HCT116 (cell line): Measurements from ENCODE around the gene PSMC3. TPM values are rescaled to one million over a fixed set of nuclear protein-coding genes. Genes with fewer than 3 reads are reported as not detected.

ENCODE experiments used
- ATAC-seq: fragments of 200-7000 bp; cut with Tn5 transposase; 2 replicates; pipeline ENCODE4 v1.9.1; 2020; ENCODE audit warnings: mild to moderate bottlenecking, moderate library complexity
- BruUV-seq: library from RNA; stranded (reverse); fragments of 400-500 nt; replicated peaks from 2 replicates; lab custom pipeline; 2021; lab: Mats Ljungman, UMichigan
- CTCF ChIA-PET: fragments of 300-600 bp; sonication (Branson Sonifier 250); formaldehyde crosslinking; loops from one replicate; lab custom pipeline; 2021; ENCODE audit warnings: antibody characterized with exemption; lab: Charles Lee
- POLR2A ChIA-PET: fragments of 300-600, 350-600 bp; sonication (Branson Sonifier 250); formaldehyde crosslinking; loops from one replicate; lab custom pipeline; 2021; ENCODE audit warnings: antibody characterized with exemption; lab: Charles Lee
- RAD21 ChIA-PET, 2 experiments: fragments of 300-600 bp; sonication (Branson Sonifier 250); formaldehyde crosslinking; loops; one replicate each; lab custom pipeline; 2023; ENCODE audit warnings: low total read pairs in 2 of 2; ENCODE audit not compliant: uncharacterized antibody in 2 of 2, unreplicated experiment in 2 of 2, low non-redundant PET in 1 of 2; lab: Charles Lee
- DNase-seq: peaks from one replicate; pipeline ENCODE4 v3.0.0-alpha.2; 2010; ENCODE audit warnings: low read depth, low spot score
- H2AFZ ChIP-seq: fragments of 200-600 bp; shearing (Covaris generic), sonication (generic); 2 replicates; pipeline ENCODE4 v1.6.1; 2017; ENCODE audit warnings: low read depth, mixed run types, mixed read lengths, antibody characterized with exemption, low read length; ENCODE audit not compliant: poor library complexity, severe bottlenecking
- H3K27ac ChIP-seq: 2 replicates; pipeline ENCODE4 v1.5.1; 2012; ENCODE audit warnings: low read depth, low read length
- H3K27me3 ChIP-seq: fragments of 200-600 bp; sonication (generic); 2 replicates; pipeline ENCODE4 v1.6.1; 2016; ENCODE audit warnings: mixed run types, low read length, mixed read lengths; ENCODE audit not compliant: insufficient read depth
- H3K36me3 ChIP-seq, 2 experiments: fragments of 200-500 bp in 1 of 2; fragments of 200-600 bp in 1 of 2; sonication (Bioruptor generic) in 1 of 2; sonication (generic) in 1 of 2; 2 replicates each; pipeline versions ENCODE4 v1.5.1 to v1.6.1; 2014 to 2016; ENCODE audit warnings: low read length in 2 of 2, inconsistent platforms in 1 of 2, mixed read lengths in 1 of 2, mixed run types in 1 of 2; ENCODE audit not compliant: insufficient read depth in 2 of 2, control insufficient read depth in 1 of 2
- H3K4me1 ChIP-seq, 2 experiments: fragments of 200-600 bp in 1 of 2; sonication (generic) in 1 of 2; 2 replicates each; pipeline versions ENCODE4 v1.5.1 to v1.6.1; 2012 to 2017; ENCODE audit warnings: low read length in 2 of 2, inconsistent platforms in 1 of 2, mild to moderate bottlenecking in 1 of 2, mixed read lengths in 1 of 2, mixed run types in 1 of 2, moderate library complexity in 1 of 2; ENCODE audit not compliant: insufficient read depth in 2 of 2, control insufficient read depth in 1 of 2
- H3K4me2 ChIP-seq: fragments of 200-600 bp; sonication (generic); 2 replicates; pipeline ENCODE4 v1.6.1; 2017; ENCODE audit warnings: mixed run types, low read length, mixed read lengths
- H3K4me3 ChIP-seq, 2 experiments: fragments of 200-600 bp in 1 of 2; sonication (generic) in 1 of 2; replicated peaks in 1 of 2; 2 replicates each; pipeline ENCODE4 v1.5.1; 2011 to 2016; ENCODE audit warnings: low read length in 2 of 2, control low read depth in 1 of 2, low read depth in 1 of 2, mild to moderate bottlenecking in 1 of 2, mixed read lengths in 1 of 2, mixed run types in 1 of 2
- H3K79me2 ChIP-seq: fragments of 200-600 bp; sonication (generic); 2 replicates; pipeline ENCODE4 v1.6.1; 2017; ENCODE audit warnings: mild to moderate bottlenecking, mixed run types, low read length, moderate library complexity, mixed read lengths; ENCODE audit not compliant: insufficient read depth
- H3K9ac ChIP-seq: fragments of 200-600 bp; sonication (generic); 2 replicates; pipeline ENCODE4 v1.6.1; 2016; ENCODE audit warnings: low read length, mixed read lengths
- H3K9me2 ChIP-seq: fragments of 200-600 bp; sonication (generic), shearing (Covaris generic); 2 replicates; pipeline ENCODE4 v1.6.1; 2017; ENCODE audit warnings: mixed run types, mild to moderate bottlenecking, moderate library complexity; ENCODE audit not compliant: insufficient read depth
- H3K9me3 ChIP-seq, 2 experiments: fragments of 200-500 bp in 1 of 2; fragments of 200-600 bp in 1 of 2; sonication (Bioruptor generic) in 1 of 2; sonication (generic) in 1 of 2; 2 replicates each; pipeline ENCODE4 v1.6.1; 2014 to 2017; ENCODE audit warnings: low read length in 2 of 2, mixed read lengths in 2 of 2, inconsistent platforms in 1 of 2, low read depth in 1 of 2, mild to moderate bottlenecking in 1 of 2, mixed run types in 1 of 2, moderate library complexity in 1 of 2; ENCODE audit not compliant: control insufficient read depth in 1 of 2, insufficient read depth in 1 of 2
- H4K20me1 ChIP-seq: fragments of 200-600 bp; sonication (generic), shearing (Covaris generic); 2 replicates; pipeline ENCODE4 v1.6.1; 2017; ENCODE audit warnings: mixed run types, mild to moderate bottlenecking, moderate library complexity; ENCODE audit not compliant: insufficient read depth
- CBX3 ChIP-seq: IDR thresholded peaks from 2 replicates; pipeline ENCODE4 v1.6.1; 2012; ENCODE audit warnings: low read depth
- CTCF ChIP-seq, 3 experiments: fragments of 200-600 bp in 1 of 3; sonication (generic) in 1 of 3; IDR thresholded peaks in 2 of 3; conservative IDR thresholded peaks in 1 of 3; 2 replicates each; pipeline ENCODE4 v1.5.1; 2012 to 2017; ENCODE audit warnings: low read depth in 2 of 3, low read length in 2 of 3, antibody characterized with exemption in 1 of 3, borderline replicate concordance in 1 of 3, control low read depth in 1 of 3, mild to moderate bottlenecking in 1 of 3, mixed read lengths in 1 of 3, mixed run types in 1 of 3, moderate library complexity in 1 of 3; ENCODE audit not compliant: insufficient read depth in 1 of 3
- EGR1 ChIP-seq: IDR thresholded peaks from 2 replicates; pipeline ENCODE4 v1.6.1; 2012; ENCODE audit warnings: low read depth
- ELF1 ChIP-seq: IDR thresholded peaks from 2 replicates; pipeline ENCODE4 v1.6.1; 2012; ENCODE audit warnings: low read depth, borderline replicate concordance
- FOSL1 ChIP-seq: IDR thresholded peaks from 2 replicates; pipeline ENCODE4 v1.6.1; 2012; ENCODE audit warnings: low read depth
- JUND ChIP-seq: IDR thresholded peaks from 2 replicates; pipeline ENCODE4 v1.6.1; 2012
- SIN3A ChIP-seq: IDR thresholded peaks from 2 replicates; pipeline ENCODE4 v1.6.1; 2012; ENCODE audit warnings: low read depth
- SP1 ChIP-seq: IDR thresholded peaks from 2 replicates; pipeline ENCODE4 v1.6.1; 2012; ENCODE audit warnings: low read depth
- TCF7L2 ChIP-seq: IDR thresholded peaks from 2 replicates; pipeline ENCODE4 v1.7.0; 2011; ENCODE audit warnings: borderline replicate concordance, inconsistent platforms; ENCODE audit not compliant: insufficient read depth, insufficient read length; ENCODE audit errors: extremely low read depth
- YY1 ChIP-seq: IDR thresholded peaks from 2 replicates; pipeline ENCODE4 v1.6.1; 2011; ENCODE audit warnings: low read length, low read depth, moderate library complexity, mild to moderate bottlenecking; ENCODE audit not compliant: insufficient replicate concordance; ENCODE audit errors: extremely low read depth
- ZNF274 ChIP-seq: fragments of 200-500 bp; sonication (Bioruptor generic); IDR thresholded peaks from 2 replicates; pipeline ENCODE4 v1.6.1; 2014; ENCODE audit warnings: mild to moderate bottlenecking, low read depth, low read length, inconsistent platforms
- intact Hi-C: fragments of 100-400 bp; cut with micrococcal nuclease; formaldehyde crosslinking; loops from 2 replicates; pipeline ENCODE4 v1.10.0; 2022
- total RNA-seq: library from RNA; stranded (reverse); gene quantifications from one replicate; pipeline ENCODE4 v1.2.1, GENCODE V29; 2021; ENCODE audit not compliant: unreplicated experiment
- TF ChIP-seq, protein P1 (sequence below): IDR thresholded peaks from 2 replicates; pipeline ENCODE4 v1.6.1; 2012

The PSMC3 gene
- total RNA-seq, 1 experiment from 2014 or later: 155 TPM

DNA sequence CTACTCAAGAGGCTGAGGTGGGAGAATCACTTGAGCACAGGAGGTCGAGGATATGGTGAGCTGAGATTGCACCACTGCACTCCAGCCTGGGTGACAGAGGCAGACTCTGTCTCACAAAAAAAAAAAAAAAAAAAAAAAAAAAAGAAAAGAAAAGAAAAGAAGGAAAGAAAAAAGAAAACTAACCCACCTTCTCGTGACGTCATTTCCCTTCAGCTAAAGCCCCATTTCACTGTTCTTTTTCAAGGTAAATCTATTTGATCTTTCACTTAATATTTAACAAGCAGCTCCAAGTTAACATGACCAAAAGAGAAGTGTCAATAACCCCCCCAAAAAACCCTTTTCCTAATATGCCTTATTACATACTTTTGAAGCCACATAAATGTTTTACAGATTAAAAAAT is 17.6 kb upstream of the PSMC3 start:
- no peak overlapping the region for H3K27ac ChIP-seq
- intact Hi-C loops: no loop called here
- DNase-seq (no peak), ATAC-seq (no peak)
- RAD21 ChIA-PET: no interaction called here
- H4K20me1 ChIP-seq: no peaks in the 10 kb centered on the region
- H3K9me3 ChIP-seq: no peaks in the 10 kb centered on the region
- no peak overlapping the region for H2AFZ ChIP-seq
- POLR2A ChIA-PET: no interaction called here
- CTCF ChIA-PET: interaction anchor here (3.1 kb wide), 1 partner anchor 11 kb away, joined by 16 read pairs; no protein-coding TSS in a partner anchor
- no peaks in the 10 kb centered on the region for H3K9me2 ChIP-seq
- H3K4me2 ChIP-seq: no peak overlapping the region
- no peaks in the 10 kb centered on the region for H3K4me1 ChIP-seq
- no peak overlapping the region for H3K4me3 ChIP-seq
- TF ChIP-seq JUND (no peak), SP1 (no peak), ELF1 (no peak), YY1 (no peak), CBX3 (no peak), TCF7L2 (no peak), FOSL1 (no peak), CTCF (IDR thresholded peaks at IDR 0.05 in 2 of 3, conservative IDR thresholded peaks at IDR 0.05 in 1 of 3; ENCODE audit: borderline replicate concordance in 1 of 3, insufficient read depth in 1 of 3, low read depth in 2 of 3, low read length in 2 of 3) (no peak), SIN3A (no peak), ZNF274 (no peak), EGR1 (no peak)
- TF ChIP-seq, protein P1, sequence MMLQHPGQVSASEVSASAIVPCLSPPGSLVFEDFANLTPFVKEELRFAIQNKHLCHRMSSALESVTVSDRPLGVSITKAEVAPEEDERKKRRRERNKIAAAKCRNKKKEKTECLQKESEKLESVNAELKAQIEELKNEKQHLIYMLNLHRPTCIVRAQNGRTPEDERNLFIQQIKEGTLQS: no peak
- BruUV-seq: no TSS peak
- H3K36me3 ChIP-seq: no peaks in the 10 kb centered on the region
- no peaks in the 10 kb centered on the region for H3K79me2 ChIP-seq
- H3K27me3 ChIP-seq: no peaks in the 10 kb centered on the region
- H3K9ac ChIP-seq: no peak overlapping the region
